GM19035 (cell line): Measurements from ENCODE around the gene NKX6-1.

Experiments
- ATAC-seq: cut with Tn5 transposase; IDR thresholded peaks from one replicate; pipeline ENCODE4 v1.9.1; 2021; ENCODE audit not compliant: unreplicated experiment

Gene NKX6-1

DNA sequence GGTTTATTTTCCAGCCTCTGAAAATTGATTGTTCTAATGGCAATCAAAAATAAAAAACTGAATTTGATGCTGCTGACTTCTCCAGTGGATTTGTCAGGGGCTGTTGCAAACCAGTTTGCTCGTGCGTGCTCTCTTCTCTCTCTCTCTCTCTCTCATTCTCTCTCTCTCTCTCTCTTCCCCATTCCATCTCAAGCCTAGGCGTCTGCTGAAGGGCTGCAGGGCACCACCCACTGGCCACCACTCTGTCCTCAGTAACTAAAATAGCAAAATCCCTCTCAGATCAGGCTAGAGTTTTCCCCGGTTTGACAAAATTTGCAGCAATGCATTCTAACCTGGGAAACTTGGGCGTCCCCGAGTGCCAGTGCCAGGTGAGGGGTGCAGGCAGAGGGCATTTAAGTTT lies 19.4 kb downstream of the NKX6-1 start:
- no peak for ATAC-seq

DNA sequence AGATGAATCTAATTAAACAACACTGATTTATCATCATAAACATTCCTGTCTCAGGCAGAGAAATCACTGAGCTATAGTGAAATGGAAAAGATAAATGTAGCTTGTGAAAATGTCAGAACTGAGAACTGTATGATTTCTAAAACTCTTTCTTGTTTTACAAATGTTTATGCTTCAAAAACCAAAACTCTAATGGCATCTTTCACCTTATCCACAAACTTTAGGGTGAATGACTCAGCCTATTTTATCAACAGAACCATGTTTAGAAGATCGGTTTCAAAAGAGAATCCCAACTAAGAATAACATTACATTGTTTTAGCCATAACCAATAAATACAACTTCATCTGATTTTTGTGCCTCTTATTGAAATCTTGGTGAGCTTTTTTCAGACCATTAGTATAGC lies 21.4 kb downstream of the NKX6-1 start:
- no peak for ATAC-seq

DNA sequence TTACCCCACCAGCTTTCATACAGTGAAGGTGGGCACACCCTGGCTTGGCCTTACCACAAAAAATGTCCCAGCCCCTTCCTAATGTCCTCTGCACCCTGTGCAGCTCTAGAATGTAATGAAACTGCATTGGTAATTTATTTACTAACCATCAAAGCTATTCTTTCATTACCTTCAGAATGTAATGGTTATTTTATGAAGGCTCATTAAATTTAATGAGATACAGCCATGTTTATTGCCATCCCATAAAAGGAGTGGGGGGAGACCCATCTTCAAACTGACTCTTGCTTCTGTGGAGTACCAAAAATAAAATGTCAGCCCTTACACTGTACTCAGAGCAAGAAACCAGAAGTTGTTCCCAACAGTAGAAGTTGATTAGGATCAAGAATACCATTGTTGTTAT lies 25.0 kb downstream of the NKX6-1 start:
- ATAC-seq = no peak

DNA sequence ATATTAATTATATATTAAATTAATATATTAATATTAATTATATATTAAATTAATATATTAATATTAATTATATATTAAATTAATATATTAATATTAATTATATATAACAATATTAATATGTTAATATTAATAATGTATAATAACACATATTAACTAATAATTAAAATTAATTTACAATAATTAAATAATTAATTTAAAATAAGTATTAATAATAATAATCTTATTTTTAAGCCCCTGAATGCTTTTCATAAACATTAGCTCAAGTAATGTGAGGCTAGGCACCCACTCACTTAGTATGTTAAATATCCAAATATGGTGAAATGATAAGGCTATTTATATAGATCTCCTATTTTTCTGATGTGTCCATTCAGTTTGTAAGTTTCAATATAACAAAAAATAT lies 26.9 kb downstream of the NKX6-1 start:
- no peak for ATAC-seq

DNA sequence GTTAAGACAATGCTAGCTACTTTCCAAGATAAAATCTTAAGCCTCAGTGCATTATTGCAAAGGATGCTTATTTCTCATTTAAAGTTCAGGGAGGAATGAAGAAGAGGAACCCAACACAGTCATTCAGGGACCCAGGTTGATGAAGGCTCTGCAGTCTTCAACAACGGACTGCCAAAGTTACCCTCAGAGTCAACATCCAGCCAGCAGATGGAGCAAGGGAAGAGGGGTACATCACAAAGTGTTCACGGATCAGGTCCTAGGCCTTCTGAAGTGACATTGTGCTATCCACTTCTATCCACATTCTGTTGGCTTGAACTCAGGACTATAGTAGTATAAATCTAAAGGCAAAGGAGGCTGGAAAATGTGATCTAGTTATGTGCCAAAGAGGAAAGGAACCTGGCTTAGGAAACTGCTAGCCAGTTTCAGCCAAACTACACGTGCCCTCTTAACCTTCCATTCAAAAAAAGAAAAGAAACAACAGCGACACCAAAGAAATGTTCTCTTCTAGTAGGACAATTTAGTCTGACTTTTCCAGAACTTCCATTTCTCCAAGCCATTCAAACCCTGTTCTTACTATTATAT lies 28.8 kb downstream of the NKX6-1 start:
- ATAC-seq = no peak

DNA sequence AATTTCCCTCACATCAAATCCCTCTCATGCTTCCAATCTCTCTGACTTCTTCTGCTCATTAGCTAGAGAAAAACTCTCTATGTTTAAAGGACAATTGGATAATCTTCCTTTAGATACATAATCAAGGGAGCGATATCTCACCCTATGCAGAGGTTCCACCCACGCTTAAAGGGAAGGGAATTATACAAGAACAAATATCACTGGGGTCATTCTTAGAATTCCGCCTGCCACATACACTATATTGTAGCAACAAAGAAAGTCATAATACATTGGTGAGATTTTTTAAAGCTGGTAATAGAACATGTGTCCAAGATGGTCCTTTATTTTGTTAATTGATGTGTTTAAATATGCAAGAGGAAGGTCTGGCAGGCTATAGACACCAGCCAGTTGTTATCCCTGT lies 31.5 kb downstream of the NKX6-1 start:
- ATAC-seq = no peak

DNA sequence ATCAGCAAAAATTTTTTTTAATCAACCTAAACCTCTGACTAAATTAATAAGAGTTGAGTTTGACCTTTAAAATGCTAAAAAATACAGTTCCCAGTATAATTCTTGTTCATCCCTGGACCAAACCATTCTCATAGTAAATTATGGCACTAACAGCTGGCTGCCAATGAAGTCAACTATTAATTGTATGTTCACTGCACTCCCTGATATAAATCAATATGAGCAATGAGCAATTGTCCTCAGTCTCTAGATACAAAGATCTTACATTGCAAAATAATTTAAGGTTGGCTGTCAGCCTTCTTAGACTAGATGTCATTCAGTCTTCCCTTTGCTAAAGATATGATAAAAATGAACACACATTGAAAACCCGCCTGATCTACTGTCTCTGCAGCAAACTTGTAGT lies 39.3 kb downstream of the NKX6-1 start:
- ATAC-seq = no peak

DNA sequence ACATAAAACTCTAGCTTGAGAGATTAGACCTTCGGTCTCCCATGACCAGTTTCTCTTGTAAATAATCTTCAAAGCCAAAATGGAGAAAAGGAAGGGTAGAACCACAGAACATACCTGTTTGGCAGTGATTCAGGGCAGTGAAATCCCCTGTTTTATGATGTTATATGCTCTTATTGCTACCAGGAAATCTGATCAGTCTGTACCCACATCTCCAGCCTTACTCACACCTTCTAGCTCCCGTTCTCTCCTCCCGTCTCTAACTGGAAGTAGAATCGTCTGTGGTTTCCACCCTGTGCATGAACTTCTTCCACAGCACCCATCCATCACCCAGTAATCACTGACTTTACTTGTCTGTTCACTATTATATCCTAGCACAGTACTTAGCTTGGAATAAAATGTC lies 42.9 kb downstream of the NKX6-1 start:
- no peak for ATAC-seq

DNA sequence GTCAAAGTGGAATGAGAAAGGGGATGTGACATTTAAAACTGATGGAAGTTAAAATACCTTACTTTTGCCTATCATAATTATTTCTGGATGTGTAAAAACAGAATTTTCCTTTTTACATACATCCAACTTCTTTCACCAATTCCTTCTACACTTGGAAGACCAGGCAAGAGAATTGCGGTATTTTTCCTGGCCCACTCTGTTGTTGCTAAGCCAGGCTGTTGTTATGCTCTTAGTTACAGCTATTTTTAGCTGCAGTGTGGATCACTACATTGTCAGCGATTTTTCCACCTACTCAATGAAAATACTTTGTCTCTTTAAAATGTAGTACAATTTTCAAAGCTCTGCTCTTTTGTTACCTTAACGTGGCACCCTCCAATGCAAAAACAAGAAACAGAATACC lies 43.4 kb downstream of the NKX6-1 start:
- no peak for ATAC-seq

DNA sequence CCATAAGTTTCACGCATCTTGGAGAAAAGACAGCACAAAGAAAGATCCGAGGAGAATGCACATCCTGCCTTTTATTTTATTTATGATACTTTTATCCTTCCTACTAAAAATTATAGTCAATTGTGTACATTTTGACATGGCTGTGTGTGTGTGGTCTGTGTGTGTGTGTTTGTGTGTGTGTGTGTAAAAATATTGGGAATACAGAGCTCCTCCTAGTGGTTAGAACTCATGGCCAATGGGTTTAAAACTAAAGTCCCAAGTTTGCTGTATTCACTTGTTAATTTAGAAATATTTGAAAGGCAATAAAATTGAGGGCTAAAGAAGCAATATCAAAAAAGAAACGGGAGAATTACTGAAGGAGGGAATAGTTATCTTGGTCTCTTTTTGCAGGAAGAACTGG lies 47.5 kb downstream of the NKX6-1 start:
- no peak for ATAC-seq

DNA sequence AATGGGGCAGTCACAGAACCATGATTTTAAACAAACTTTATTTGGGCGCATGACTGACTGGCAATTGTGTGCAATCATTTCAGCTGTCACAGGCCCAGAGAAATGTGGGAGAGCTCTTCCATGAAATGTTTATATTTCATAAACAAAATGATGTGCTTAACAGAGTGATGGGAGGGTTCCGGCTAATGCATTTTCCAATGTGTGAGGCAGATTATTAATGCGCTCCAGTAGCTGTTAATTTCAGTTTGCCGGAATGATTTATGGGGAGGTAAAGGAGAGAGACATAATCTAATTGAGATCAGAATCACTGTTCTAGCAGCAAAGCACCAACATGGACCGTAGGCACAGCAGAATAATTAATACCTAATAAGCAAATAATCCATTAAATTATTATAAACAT lies 55.6 kb downstream of the NKX6-1 start:
- no peak for ATAC-seq

DNA sequence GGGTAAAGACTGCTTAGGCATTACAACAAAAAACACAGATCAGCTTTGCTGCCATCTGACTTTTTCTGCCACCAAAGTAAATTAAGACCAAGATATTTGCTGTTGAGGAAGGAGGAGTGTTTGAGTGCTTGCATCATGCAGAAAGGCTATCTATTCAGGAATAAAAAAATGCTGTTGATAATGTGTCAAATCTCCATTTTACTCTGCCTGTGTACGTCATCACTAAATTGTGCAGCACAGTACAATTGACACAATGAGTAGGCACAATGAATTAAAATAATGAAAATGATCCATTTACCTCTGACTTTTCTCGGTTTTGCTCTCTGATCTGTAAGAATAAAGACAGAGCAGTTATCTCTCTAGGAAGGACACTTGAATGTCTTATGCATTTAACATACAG lies 56.3 kb downstream of the NKX6-1 start:
- no peak for ATAC-seq
